ENCODE results near the gene CD44.

CD44 gene

DNA sequence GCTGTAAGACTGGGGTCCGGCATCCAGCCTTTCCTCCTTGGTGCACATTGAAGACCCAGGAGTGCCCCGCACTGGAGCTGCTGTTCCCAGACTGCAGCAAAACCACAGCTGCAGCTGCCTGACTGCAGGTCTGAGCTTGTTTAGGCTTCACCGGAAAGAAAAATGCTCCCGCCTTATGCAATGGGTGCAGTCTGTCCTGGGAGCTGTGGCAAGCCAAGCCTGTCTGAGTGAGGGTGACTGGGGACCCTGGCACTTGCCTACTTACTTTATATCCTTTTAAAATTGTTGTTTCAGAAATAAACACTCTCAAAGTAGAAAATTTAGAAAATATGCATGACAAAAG, 23.3 kb upstream of the CD44 start:
- peak; percentile 64 for ATAC-seq (ENCODE audit: low read depth)
- Histone ChIP-seq H3K27me3 (ENCODE audit: insufficient read depth, poor library complexity, severe bottlenecking) (no peaks in the 10 kb centered on the region), H3K4me3 (ENCODE audit: severe bottlenecking) (no peak overlapping the region), H3K9me3 (ENCODE audit: severe bottlenecking) (no peaks in the 10 kb centered on the region), H3K36me3 (ENCODE audit: low read depth) (no peaks in the 10 kb centered on the region), H3K4me1 (ENCODE audit: insufficient read depth, poor library complexity, severe bottlenecking) (peaks cover 31% of the 10 kb centered on the region), H3K27ac (ENCODE audit: poor library complexity, severe bottlenecking) (peak overlapping the region; percentile 70)
- no peak for DNase-seq (ENCODE audit: low spot score)
- no peak for TF ChIP-seq CTCF (IDR thresholded peaks at IDR 0.05; ENCODE audit: poor library complexity, severe bottlenecking)

DNA sequence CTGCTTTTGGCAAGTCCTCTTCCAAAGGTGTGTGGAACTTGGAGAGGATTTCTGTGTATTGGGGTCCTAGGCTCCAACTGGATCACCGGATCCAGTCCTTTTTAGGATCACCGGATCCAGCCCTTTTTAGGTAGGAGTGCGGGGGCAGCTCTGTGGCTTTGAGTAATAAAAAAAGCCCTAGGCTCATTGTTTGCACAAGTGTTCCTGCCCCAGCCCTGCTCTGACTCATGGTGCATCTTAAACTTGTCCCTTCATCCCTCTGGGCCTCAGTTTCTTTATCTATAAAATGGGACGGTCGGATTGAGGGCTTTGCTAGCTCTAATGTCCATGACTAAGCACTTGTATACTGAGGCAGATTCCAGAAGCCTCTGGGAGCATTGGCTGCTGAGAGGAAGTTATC, 22.7 kb upstream of the CD44 start:
- H3K27ac ChIP-seq (ENCODE audit: poor library complexity, severe bottlenecking): peak overlapping the region; percentile 70
- ATAC-seq (ENCODE audit: low read depth) (peak; percentile 24; the same call in 1 of the 3 replicates), DNase-seq (ENCODE audit: low spot score) (no peak)
- no peak for TF ChIP-seq CTCF (IDR thresholded peaks at IDR 0.05; ENCODE audit: poor library complexity, severe bottlenecking)
- peaks cover 26% of the 10 kb centered on the region for H3K4me1 ChIP-seq (ENCODE audit: insufficient read depth, poor library complexity, severe bottlenecking)
- H3K27me3 ChIP-seq (ENCODE audit: insufficient read depth, poor library complexity, severe bottlenecking): no peaks in the 10 kb centered on the region
- H3K36me3 ChIP-seq (ENCODE audit: low read depth): no peaks in the 10 kb centered on the region
- no peaks in the 10 kb centered on the region for H3K9me3 ChIP-seq (ENCODE audit: severe bottlenecking)
- no peak overlapping the region for H3K4me3 ChIP-seq (ENCODE audit: severe bottlenecking)

DNA sequence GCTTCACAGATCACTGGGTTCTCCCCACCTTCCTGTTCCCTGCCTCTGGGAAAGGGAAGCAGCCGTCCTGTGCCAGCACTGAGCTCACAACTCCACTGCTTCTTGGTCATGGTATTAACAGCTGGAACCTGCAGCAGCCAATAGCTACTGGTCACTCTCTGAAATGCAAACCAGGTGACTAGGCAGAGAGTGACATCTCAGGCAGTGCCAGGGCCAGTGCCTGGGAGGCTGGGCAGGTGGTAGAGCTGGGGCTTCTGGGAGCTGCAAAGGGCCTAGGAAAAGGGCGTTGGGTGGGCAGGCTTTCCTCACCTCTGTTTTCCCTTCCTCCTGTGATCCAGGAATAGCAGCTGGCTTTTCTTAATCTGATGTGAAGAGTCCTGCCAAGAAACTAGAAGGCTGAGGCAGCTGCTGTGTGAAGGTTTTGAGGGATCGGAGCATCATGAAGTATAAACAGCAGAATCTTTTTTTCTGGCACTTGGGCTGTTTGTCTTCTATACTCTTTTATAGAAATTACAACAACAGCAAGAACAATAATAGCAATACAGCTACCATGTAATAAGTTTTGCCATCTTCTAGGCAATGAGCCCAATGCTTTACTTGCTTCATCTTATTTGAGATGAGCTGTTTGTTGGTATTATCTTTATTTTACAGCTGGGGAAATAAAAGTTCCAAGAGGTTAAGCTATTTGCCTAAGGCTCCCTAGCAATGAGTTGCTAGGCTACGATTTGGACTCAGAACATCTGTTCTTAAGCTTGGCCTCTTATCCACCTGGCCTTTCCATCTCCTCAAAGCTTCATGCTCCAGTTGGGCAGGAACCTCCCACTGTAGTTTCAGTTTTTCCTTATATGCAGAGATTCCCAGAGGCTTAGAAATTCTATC, 22.0 kb upstream of the CD44 start:
- no peak for DNase-seq (ENCODE audit: low spot score)
- ATAC-seq (ENCODE audit: low read depth): no peak

DNA sequence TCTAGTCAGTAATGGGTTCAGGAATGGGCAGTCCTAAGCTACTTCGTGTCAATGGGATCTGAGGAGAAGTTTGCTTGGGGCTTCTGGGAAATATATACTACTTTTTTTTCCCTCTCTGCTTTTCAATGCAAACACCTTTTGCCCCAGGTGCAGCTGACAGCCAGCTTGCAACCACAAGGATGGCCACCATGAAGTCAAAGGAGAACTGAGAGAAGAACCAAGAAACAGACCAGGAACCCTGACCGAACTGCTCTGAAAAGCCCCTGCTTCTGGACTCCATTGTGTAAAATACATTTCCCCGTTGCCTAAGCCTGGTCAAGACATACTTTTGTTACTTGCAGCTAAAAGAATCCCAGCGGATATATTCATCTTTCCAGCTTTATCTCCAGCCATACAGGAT, 20.1 kb upstream of the CD44 start:
- Histone ChIP-seq H3K4me1 (ENCODE audit: insufficient read depth, poor library complexity, severe bottlenecking) (peaks cover 15% of the 10 kb centered on the region), H3K36me3 (ENCODE audit: low read depth) (no peaks in the 10 kb centered on the region), H3K27me3 (ENCODE audit: insufficient read depth, poor library complexity, severe bottlenecking) (no peaks in the 10 kb centered on the region), H3K27ac (ENCODE audit: poor library complexity, severe bottlenecking) (no peak overlapping the region), H3K9me3 (ENCODE audit: severe bottlenecking) (no peaks in the 10 kb centered on the region), H3K4me3 (ENCODE audit: severe bottlenecking) (no peak overlapping the region)
- DNase-seq (ENCODE audit: low spot score): no peak
- TF ChIP-seq CTCF (IDR thresholded peaks at IDR 0.05; ENCODE audit: poor library complexity, severe bottlenecking): no peak
- no peak for ATAC-seq (ENCODE audit: low read depth)

More for the DNA sequence above, 22.0 kb upstream of the CD44 start:
- peak overlapping the region; percentile 70 for H3K27ac ChIP-seq (ENCODE audit: poor library complexity, severe bottlenecking)
- peaks cover 19% of the 10 kb centered on the region for H3K4me1 ChIP-seq (ENCODE audit: insufficient read depth, poor library complexity, severe bottlenecking)
- TF ChIP-seq CTCF (IDR thresholded peaks at IDR 0.05; ENCODE audit: poor library complexity, severe bottlenecking): no peak
- H3K27me3 ChIP-seq (ENCODE audit: insufficient read depth, poor library complexity, severe bottlenecking): no peaks in the 10 kb centered on the region
- H3K4me3 ChIP-seq (ENCODE audit: severe bottlenecking): no peak overlapping the region
- H3K36me3 ChIP-seq (ENCODE audit: low read depth): no peaks in the 10 kb centered on the region
- H3K9me3 ChIP-seq (ENCODE audit: severe bottlenecking): no peaks in the 10 kb centered on the region

DNA sequence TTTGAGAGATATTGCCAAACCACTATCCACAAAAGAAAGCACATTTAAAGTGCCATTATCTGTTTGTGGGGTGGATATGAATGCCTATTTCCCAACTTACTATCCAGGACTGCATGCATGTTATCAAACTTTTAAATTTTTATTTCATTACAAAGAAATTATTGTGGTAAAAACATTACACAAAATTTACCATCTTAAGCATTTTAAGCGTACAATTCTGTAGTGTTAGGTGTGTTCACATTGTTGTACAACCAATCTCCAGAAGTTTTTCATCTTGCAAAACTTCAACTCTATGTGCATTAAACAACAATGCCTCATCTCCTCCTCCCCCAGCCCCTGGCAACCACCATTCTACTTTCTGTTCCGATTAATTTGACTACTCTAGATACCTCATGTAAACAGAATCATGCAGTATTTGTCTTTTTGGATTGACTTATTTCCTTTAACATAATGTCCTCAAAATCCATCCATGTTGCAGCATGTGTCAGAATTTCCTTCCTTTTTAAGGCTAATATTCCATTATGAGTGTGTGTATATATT, 17.6 kb upstream of the CD44 start:
- no peaks in the 10 kb centered on the region for H3K36me3 ChIP-seq (ENCODE audit: low read depth)
- peaks cover under 1% of the 10 kb centered on the region for H3K4me1 ChIP-seq (ENCODE audit: insufficient read depth, poor library complexity, severe bottlenecking)
- no peaks in the 10 kb centered on the region for H3K27me3 ChIP-seq (ENCODE audit: insufficient read depth, poor library complexity, severe bottlenecking)
- H3K9me3 ChIP-seq (ENCODE audit: severe bottlenecking): no peaks in the 10 kb centered on the region
- ATAC-seq (ENCODE audit: low read depth): no peak
- TF ChIP-seq CTCF (IDR thresholded peaks at IDR 0.05; ENCODE audit: poor library complexity, severe bottlenecking): no peak
- H3K4me3 ChIP-seq (ENCODE audit: severe bottlenecking): no peak overlapping the region
- no peak for DNase-seq (ENCODE audit: low spot score)
- no peak overlapping the region for H3K27ac ChIP-seq (ENCODE audit: poor library complexity, severe bottlenecking)

Data from RWPE2 (cell line).